ENCODE measurements around the gene SDHAF1.
"Not testable (repeated sequence)": the region's sequence is repeated elsewhere in the genome, so short reads cannot be mapped to it uniquely, and the experiment has no call there.

The SDHAF1 gene

GRCh38 chr19:36025541-36025940, 30.6 kb downstream of the SDHAF1 start:
- no peak for DNase-seq

DNA sequence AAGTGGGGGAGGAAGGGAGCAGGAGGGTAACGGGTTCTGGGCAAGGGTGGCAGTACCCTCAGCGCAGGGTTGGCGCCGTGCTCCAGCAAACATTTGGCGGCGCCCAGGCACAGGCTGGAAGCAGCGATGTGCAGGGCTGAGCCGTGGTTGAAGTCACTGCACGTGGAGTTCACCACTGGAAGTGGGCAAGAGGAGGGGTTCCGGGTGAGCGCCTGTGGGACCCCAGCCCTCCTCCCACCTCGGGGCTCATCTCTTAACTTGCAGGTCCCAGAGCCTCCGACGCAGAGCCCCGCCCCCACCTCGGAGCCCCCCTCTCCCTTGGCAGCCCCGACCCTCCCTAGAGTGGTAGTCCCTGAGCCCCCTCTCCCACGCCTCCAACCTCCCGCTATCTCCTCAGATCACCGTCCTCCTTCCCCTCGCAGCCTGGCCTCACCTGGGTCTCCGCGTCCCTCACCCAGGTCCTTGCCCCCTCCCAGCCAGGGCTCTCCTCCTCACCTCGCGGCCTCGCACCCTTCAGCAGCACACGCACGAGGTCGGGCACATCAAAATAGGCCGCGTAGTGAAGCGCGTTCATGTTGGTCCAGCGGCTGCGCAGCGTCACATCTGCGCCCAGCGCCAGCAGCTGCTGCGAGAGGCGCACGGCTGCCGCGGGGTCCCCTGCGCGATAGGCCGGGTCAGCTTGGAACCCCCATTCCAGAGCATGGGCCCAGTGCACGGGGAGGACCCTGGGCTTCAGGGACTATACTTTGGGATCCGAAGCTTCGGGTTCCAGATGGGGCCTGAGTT, 31.3 kb downstream of the SDHAF1 start:
- DNase-seq: no peak

GRCh38 chr19:36027696-36028095, 32.7 kb downstream of the SDHAF1 start:
- DNase-seq: no peak

DNA sequence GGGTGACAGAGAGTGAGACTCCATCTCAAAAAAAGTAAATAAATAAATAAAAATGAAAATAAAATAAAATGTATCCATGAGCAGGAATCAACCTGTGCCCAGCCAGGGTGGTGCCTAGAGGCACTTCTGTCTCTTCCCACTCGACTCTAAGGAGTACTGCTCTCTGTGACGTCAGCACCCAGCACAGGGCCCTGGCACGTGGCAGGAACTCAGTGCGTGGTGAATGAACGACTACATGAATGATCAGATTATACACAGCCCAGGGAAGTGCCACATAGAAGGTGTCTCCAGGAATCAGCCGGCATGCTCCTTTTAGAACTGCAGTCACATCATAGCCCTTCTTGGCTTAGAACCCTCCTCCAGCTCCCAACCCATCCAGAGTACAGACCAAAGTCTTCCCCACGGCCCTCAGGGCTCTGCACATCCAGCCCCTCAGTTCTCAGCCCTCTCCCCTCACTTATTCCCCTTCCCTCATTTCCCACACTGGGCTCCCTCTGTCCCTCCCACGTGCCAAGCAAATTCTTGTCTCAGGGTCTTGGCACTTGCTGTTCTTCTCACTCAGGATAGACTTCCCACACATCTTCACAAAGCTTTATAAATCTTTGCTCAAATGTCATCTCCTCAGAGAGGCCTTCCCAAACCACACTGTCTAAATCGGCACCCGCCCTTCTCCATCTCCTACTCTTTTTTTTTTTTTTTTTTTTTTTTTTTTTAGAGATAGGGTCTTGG, 33.5 kb downstream of the SDHAF1 start:
- DNase-seq: no peak

DNA sequence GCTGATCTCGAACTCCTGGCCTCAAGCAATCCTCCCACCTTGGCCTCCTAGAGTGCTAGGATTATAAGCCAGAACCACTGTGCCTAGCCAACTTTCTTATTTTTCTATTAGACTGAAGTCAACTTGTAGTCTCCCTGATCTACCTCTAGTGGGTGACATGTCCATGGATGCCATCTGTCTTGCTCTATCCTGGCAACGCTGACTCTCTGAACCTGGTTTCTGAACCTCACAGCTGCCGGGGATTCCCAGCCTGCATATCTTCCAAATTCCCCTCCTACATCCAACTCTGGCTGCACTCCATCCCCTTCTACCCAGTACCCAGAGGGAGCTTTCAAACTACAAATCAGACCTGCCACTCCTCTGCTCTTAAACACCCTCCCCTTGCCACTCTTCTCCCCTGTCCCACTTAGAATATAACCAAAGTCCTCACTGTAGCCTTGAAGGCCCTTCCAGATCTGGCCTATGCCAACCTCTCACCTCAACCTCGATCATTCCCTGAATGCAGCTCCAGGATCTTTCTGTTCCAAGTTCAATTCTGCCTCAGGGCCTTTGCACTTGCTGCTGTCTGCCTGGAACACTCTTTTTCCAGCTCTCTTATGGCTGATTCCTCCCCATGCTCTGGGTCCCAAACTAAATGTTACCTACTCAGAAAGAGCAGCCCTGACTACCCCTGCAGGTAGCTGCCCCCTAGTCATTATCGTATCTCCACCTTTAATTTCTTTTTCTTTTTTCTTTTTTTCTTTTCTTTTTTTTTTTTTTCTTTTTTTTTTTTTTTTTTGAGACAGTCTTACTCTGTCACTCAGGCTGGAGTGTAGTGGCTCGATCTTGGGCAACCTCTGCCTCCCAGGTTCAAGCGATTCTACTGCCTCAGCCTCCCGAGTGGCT, 35.5 kb downstream of the SDHAF1 start:
- no peak for DNase-seq

DNA sequence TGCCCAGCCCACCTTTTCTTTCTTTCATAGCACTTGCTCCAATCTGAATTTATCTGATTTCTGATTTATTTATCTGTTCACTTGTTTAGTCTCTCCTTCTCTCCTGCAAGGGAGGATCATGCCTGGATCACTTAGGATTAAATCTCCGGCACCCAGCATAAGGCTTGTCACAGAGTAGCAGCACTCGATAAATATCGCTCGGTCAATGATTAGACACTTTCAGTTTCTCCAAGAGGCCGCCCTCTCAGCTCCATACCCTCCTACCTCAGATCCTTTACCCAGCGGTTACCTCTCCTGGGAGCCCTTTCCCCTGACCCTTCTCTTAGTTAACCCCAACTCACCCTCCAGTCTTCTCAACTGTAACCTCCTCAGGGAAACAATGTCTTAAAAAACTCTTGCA, 36.3 kb downstream of the SDHAF1 start:
- DNase-seq: no peak

- DNase-seq: peak; percentile 82 to 83
Measured at GRCh38 chr19:36032251-36033104, 37.5 kb downstream of the SDHAF1 start, which contains the start of gene CLIP3. TSS of gene CLIP3 (minus strand) at chr19:36032873. CDS start at chr19:36032357, 516 bp downstream.

DNA sequence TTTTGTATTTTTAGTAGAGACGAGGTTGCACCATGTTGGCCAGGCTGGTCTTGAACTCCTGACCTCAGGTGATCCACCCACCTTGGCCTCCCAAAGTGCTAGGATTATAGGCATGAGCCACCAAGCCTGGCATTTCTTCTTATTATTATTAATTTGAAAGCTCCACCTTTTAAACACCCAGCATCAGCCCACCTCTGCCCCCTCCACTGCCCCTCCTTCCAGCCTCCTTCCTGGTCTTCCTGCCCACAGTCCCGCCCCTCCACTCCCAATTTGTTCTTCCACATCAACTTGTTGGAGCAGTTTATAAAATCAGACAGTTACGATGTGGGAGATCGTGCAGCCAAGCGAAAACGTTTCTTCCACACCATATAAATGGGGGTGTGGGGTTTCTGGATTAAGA, 45.5 kb downstream of the SDHAF1 start:
- no peak for DNase-seq

- not testable (repeated sequence) for DNase-seq
Measured at GRCh38 chr19:36041092-36041491, 46.1 kb downstream of the SDHAF1 start.

GRCh38 chr19:36041831-36042230, 46.8 kb downstream of the SDHAF1 start:
- no peak for DNase-seq

DNA sequence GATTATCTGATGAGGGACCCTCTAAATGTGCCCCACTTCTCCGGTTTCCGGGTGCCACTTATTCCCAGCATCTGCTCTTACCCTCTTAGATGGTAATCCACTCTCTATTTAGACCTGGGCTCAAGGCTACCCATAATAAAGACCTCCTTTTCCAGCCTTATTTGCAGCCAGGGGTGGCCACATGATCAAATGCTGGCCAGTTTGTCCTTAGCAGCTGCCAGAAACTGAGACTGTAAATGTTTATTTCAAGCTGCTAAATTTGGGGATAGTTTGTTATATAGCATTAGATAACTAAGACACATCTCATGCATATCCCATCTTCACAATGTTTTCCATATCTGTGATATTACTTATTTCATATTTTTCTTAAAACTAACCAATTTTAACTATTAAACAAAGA, 49.0 kb downstream of the SDHAF1 start:
- no peak for DNase-seq
